Gastrocnemius medialis (tissue), 4 donors: Measurements from ENCODE around the gene IFNGR2. TPM values are rescaled to one million over a fixed set of nuclear protein-coding genes. Genes with fewer than 3 reads are reported as not detected.

Experiments used
- ATAC-seq, 2 donors: fragments of 150-250 bp; one replicate each; pipeline ENCODE4 v1.9.1; 2016
- DNase-seq, 2 donors: peaks; one replicate each; pipeline ENCODE4 v3.0.0-alpha.2; 2019
- H3K27ac ChIP-seq, 4 donors: fragments of 200-600 bp; sonication (generic); 1 replicate in 1 of 4; 2 replicates in 3 of 4; pipeline ENCODE4 v1.5.1; 2016 to 2018; ENCODE audit warnings: mild to moderate bottlenecking in 2 of 4, moderate library complexity in 1 of 4
- H3K27me3 ChIP-seq, 3 donors: fragments of 200-600 bp; sonication (generic) in 2 of 3; 1 replicate in 1 of 3; 2 replicates in 2 of 3; pipeline versions ENCODE4 v1.5.1 to v1.6.0; 2016 to 2019; ENCODE audit warnings: mild to moderate bottlenecking in 1 of 3, moderate library complexity in 1 of 3
- H3K36me3 ChIP-seq, 2 donors: fragments of 200-600 bp; sonication (generic) in 1 of 2; one replicate each; pipeline ENCODE4 v1.5.1; 2017 to 2018
- H3K4me1 ChIP-seq, 2 donors: fragments of 200-600 bp; sonication (generic) in 1 of 2; one replicate each; pipeline ENCODE4 v1.5.1; 2016 to 2017; ENCODE audit warnings: mild to moderate bottlenecking in 2 of 2
- H3K4me3 ChIP-seq, 4 donors: fragments of 200-600 bp; sonication (generic) in 3 of 4; 1 replicate in 1 of 4; 2 replicates in 3 of 4; pipeline ENCODE4 v1.5.1; 2016 to 2019; ENCODE audit warnings: mild to moderate bottlenecking in 2 of 4
- H3K9me3 ChIP-seq, 3 donors: fragments of 200-600 bp; sonication (generic) in 2 of 3; 1 replicate in 1 of 3; 2 replicates in 2 of 3; pipeline ENCODE4 v1.5.1; 2016 to 2019
- POLR2A ChIP-seq, 2 donors: fragments of 450-650 bp; IDR thresholded peaks; one replicate each; pipeline ENCODE4 v1.6.1; 2017; ENCODE audit warnings: antibody characterized with exemption in 2 of 2, mild to moderate bottlenecking in 2 of 2, moderate library complexity in 2 of 2
- in situ Hi-C, 4 donors: fragments of 200-750 bp; cut with MboI; loops; one replicate each; pipeline versions ENCODE4 v1.15.0 to v1.8.0; 2017; ENCODE audit warnings: low sequenced_read_pairs in 4 of 4
- intact Hi-C: fragments of 100-400 bp; cut with DNase I; formaldehyde crosslinking; loops from one replicate; pipeline ENCODE4 v1.15.1; 2023; ENCODE audit warnings: low total_unique reads
- total RNA-seq, 4 donors: library from RNA; depleted of rRNA; stranded (reverse); fragments of >200 nt; gene quantifications; one replicate each; pipeline versions ENCODE4 v1.1.0 to v1.2.3, GENCODE V29; 2016
- TF ChIP-seq, protein P1 (sequence below), 5 experiments: fragments of 450-650 bp in 3 of 5; fragments of 200-600 bp in 2 of 5; sonication (generic) in 2 of 5; IDR thresholded peaks in 4 of 5; conservative IDR thresholded peaks in 1 of 5; 1 replicate in 4 of 5; 2 replicates in 1 of 5; pipeline ENCODE4 v1.5.1; 2016 to 2019; ENCODE audit warnings: antibody characterized with exemption in 5 of 5, mild to moderate bottlenecking in 3 of 5, moderate library complexity in 3 of 5

Gene IFNGR2
- total RNA-seq, 4 donors from 2014 or later = 13.9 to 27.6 (median 24.2) TPM

DNA sequence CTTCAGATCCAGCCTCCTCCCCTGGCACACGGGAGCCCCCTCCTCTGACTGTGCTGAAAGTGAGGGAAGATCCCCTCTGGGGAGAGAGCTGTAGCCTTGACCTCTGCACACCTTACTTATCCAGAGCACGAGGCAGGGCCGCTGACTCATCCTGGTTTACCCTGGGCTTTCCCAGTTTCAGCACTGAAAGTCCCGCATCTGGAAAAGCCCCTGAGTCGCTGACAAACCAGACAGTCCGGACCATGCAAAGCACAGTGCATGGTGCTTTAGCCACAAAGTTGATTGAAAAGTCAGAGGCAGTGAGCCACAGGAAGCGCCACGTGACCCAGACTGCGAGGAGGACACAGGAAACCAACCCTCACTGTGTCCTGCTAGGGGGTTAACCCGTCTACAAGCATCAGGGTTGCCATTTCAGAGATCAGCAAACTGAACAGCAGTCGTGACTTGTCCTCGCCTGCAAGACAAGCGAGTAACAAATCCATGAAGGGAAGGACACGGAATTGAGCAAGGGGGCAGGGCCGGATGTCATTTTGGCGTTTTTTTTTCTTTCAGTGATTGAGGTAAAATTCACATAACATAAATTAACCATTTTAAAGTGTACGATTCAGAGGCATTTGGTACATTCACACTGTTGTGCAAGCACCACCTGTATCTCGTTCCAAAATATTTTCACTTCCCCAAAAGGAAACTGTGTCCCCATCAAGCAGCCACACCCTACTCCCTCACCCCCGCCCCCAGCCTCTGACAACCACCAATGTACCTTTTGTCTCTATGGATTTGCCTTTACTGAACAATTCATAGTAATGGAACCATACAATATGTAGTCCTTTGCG lies 19.9 kb upstream of the IFNGR2 start:
- Histone ChIP-seq H3K9me3 (no peaks in the 10 kb centered on the region), H3K27me3 (no peaks in the 10 kb centered on the region), H3K27ac (peak overlapping the region; percentile 16 to 51 (median 32)), H3K4me1 (peaks cover 18 to 31% of the 10 kb centered on the region in 2 donors), H3K36me3 (no peaks in the 10 kb centered on the region), H3K4me3 (peak overlapping the region in 3 of 4 donors; percentile 34 to 42 (median 36))
- ATAC-seq = peak; percentile 27 to 28
- TF ChIP-seq, protein P1, sequence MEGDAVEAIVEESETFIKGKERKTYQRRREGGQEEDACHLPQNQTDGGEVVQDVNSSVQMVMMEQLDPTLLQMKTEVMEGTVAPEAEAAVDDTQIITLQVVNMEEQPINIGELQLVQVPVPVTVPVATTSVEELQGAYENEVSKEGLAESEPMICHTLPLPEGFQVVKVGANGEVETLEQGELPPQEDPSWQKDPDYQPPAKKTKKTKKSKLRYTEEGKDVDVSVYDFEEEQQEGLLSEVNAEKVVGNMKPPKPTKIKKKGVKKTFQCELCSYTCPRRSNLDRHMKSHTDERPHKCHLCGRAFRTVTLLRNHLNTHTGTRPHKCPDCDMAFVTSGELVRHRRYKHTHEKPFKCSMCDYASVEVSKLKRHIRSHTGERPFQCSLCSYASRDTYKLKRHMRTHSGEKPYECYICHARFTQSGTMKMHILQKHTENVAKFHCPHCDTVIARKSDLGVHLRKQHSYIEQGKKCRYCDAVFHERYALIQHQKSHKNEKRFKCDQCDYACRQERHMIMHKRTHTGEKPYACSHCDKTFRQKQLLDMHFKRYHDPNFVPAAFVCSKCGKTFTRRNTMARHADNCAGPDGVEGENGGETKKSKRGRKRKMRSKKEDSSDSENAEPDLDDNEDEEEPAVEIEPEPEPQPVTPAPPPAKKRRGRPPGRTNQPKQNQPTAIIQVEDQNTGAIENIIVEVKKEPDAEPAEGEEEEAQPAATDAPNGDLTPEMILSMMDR (IDR thresholded peaks at IDR 0.05 in 4 of 5, conservative IDR thresholded peaks at IDR 0.05 in 1 of 5) = no peak
- TF ChIP-seq POLR2A (IDR thresholded peaks at IDR 0.05) = no peak
- intact Hi-C loops (loop anchor here (10.0 kb wide), 1 partner anchor 52 kb away; no protein-coding TSS in a partner anchor), in situ Hi-C loops (no loop called here)
- DNase-seq = peak in 1 of 2 donors; percentile 33

DNA sequence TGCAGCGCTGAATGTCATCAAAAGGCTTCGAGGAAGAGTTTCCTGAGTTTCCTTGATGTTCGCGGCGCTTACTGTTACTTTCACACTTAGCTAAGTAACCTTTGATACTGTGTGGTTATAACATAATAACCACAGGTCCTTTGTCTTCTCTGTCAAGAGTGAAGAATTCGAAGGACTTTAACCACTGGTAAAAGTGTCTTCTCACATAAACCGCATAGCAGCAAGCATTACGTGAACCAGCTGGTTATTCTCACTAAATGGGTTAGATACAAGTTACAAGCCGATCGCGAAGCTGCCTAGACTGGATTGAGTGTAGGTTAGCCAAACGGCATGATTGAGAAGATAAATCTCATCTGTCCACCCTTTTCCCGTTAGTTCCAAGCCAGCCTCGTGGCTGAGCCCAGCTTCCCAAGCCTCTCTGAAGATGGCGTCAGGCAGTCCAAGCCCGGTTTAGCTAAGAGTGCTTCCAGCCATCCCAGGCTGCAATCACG lies 18.3 kb upstream of the IFNGR2 start:
- Histone ChIP-seq H3K4me1 (peaks cover 9 to 16% of the 10 kb centered on the region in 2 donors), H3K4me3 (no peak overlapping the region), H3K27ac (no peak overlapping the region), H3K36me3 (no peaks in the 10 kb centered on the region), H3K9me3 (no peaks in the 10 kb centered on the region), H3K27me3 (no peaks in the 10 kb centered on the region)
- intact Hi-C loops (loop anchor here (10.0 kb wide), 1 partner anchor 50 kb away; no protein-coding TSS in a partner anchor), in situ Hi-C loops (no loop called here)
- ATAC-seq (no peak), DNase-seq (no peak)
- TF ChIP-seq POLR2A (IDR thresholded peaks at IDR 0.05) = no peak
- TF ChIP-seq, protein P1 (IDR thresholded peaks at IDR 0.05 in 4 of 5, conservative IDR thresholded peaks at IDR 0.05 in 1 of 5) = no peak

DNA sequence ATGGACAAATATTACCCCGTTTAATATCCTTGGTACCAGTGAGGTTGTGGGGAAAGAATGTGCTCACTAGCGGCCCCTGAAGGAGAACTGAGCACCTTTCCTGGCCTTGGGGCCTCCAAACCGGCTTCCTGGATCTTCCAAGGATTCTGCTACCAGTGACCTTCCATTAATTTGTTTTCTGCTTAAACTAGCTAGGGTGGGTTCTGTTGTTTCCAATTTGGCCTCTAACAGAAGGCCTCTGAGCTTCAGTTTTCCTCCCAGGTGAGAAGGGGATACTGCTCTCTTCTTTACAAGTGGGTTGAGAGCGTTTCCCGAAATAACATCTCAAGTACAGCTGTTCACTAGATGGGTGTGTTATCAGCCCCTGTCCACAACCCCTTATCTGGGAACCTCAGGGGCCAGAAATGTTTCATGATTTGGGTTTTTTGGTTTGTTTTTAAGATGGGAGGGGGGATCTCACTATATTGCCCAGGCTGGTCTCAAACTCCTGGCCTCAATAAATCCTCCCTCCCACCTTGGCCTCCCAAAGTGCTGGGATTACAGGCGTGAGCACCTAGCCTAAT lies 16.9 kb upstream of the IFNGR2 start:
- Histone ChIP-seq H3K27ac (no peak overlapping the region), H3K36me3 (no peaks in the 10 kb centered on the region), H3K27me3 (no peaks in the 10 kb centered on the region), H3K9me3 (no peaks in the 10 kb centered on the region), H3K4me1 (peaks cover 3 to 10% of the 10 kb centered on the region in 2 donors), H3K4me3 (no peak overlapping the region)
- no peak for DNase-seq
- intact Hi-C loops = loop anchor here (10.0 kb wide), 1 partner anchor 48 kb away; no protein-coding TSS in a partner anchor
- no peak for TF ChIP-seq POLR2A (IDR thresholded peaks at IDR 0.05)
- TF ChIP-seq, protein P1 (IDR thresholded peaks at IDR 0.05 in 4 of 5, conservative IDR thresholded peaks at IDR 0.05 in 1 of 5) = no peak
- in situ Hi-C loops = no loop called here
- ATAC-seq = no peak

DNA sequence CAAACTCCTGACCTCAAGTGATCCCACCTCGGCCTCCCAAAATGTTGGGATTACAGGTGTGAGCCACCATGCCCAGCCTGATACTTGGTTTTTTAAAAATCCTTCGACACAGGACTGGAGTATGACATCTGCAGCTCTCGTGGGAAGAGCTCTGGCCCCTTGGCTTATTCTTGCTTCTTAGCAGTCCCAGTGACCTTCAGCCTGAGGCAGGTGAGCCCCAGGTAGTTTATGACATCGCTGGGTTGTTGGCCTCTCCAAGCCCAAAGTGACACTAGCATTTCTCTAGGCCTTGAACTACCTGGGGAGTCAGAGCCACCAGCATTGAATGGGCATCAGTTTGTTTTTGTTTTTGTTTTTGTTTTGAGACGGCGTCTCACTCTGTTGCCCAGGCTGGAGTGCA lies 15.9 kb upstream of the IFNGR2 start:
- intact Hi-C loops = loop anchor here (10.0 kb wide), 1 partner anchor 48 kb away; no protein-coding TSS in a partner anchor
- ATAC-seq = no peak
- no peaks in the 10 kb centered on the region for H3K9me3 ChIP-seq
- TF ChIP-seq POLR2A (IDR thresholded peaks at IDR 0.05) = no peak
- TF ChIP-seq, protein P1 (IDR thresholded peaks at IDR 0.05 in 4 of 5, conservative IDR thresholded peaks at IDR 0.05 in 1 of 5) = no peak
- H3K4me3 ChIP-seq = no peak overlapping the region
- H3K36me3 ChIP-seq = no peaks in the 10 kb centered on the region
- no peak for DNase-seq
- in situ Hi-C loops = no loop called here
- no peaks in the 10 kb centered on the region for H3K27me3 ChIP-seq
- peaks cover 3 to 10% of the 10 kb centered on the region in 2 donors for H3K4me1 ChIP-seq
- no peak overlapping the region for H3K27ac ChIP-seq
